H1 (cell line): ENCODE measurements around the gene HNF1A.

Source experiments
- CREB1 ChIP-seq: IDR thresholded peaks from 2 replicates; pipeline ENCODE4 v1.6.1; 2012; ENCODE audit warnings: inconsistent platforms
- CTCF ChIP-seq, 3 experiments: IDR thresholded peaks; 1 replicate in 2 of 3; 2 replicates in 1 of 3; pipeline versions ENCODE4 v1.5.1 to v1.6.1; 2011; ENCODE audit warnings: low read length in 3 of 3, mild to moderate bottlenecking in 3 of 3, inconsistent platforms in 2 of 3, low read depth in 1 of 3, moderate library complexity in 1 of 3; ENCODE audit not compliant: insufficient read depth in 1 of 3; ENCODE audit errors: control extremely low read depth in 1 of 3
- EP300 ChIP-seq, 2 experiments: IDR thresholded peaks; 1 replicate in 1 of 2; 2 replicates in 1 of 2; pipeline ENCODE4 v1.6.1; 2011 to 2012; ENCODE audit warnings: low read depth in 2 of 2, low read length in 2 of 2, mild to moderate bottlenecking in 2 of 2, borderline replicate concordance in 1 of 2, inconsistent platforms in 1 of 2, moderate library complexity in 1 of 2
- PHF8 ChIP-seq: fragments of 200-600 bp; sonication (generic); conservative IDR thresholded peaks from 2 replicates; pipeline ENCODE4 v1.7.1; 2012; ENCODE audit warnings: low read depth, mild to moderate bottlenecking, inconsistent platforms, low read length, moderate library complexity
- POLR2AphosphoS5 ChIP-seq: IDR thresholded peaks from 2 replicates; pipeline ENCODE4 v1.6.1; 2011; ENCODE audit warnings: low read depth, low read length
- RXRA ChIP-seq: IDR thresholded peaks from 2 replicates; pipeline ENCODE4 v1.6.1; 2011; ENCODE audit warnings: low read depth, mild to moderate bottlenecking, low read length, moderate library complexity; ENCODE audit not compliant: insufficient read depth
- ZNF274 ChIP-seq: IDR thresholded peaks from 2 replicates; pipeline ENCODE4 v1.7.0; 2012; ENCODE audit warnings: low read length, borderline replicate concordance; ENCODE audit errors: extremely low read depth

- TF ChIP-seq PHF8 (no peak), CREB1 (no peak), CTCF (IDR thresholded peaks at IDR 0.05; ENCODE audit: control extremely low read depth in 1 of 3, insufficient read depth in 1 of 3, low read depth in 1 of 3, low read length in 3 of 3) (no peak), EP300 (IDR thresholded peaks at IDR 0.05; ENCODE audit: borderline replicate concordance in 1 of 2, low read depth in 2 of 2, low read length in 2 of 2) (no peak), RXRA (no peak), ZNF274 (no peak), POLR2AphosphoS5 (no peak)
Measured at GRCh38 chr12:120979862-120980696, 1.7 kb downstream of the HNF1A start.
